ENCODE data around the gene CALU.

CALU gene

GRCh38 chr7:128807191-128807590 is 68.0 kb downstream of the CALU start:
- Histone ChIP-seq H3K9me3 (ENCODE audit: insufficient read depth, low read length, severe bottlenecking) (no peaks in the 10 kb centered on the region), H3K4me2 (ENCODE audit: insufficient read depth, low read length) (no peak overlapping the region), H3K9ac (ENCODE audit: low read depth, low read length) (no peak overlapping the region), H3K4me1 (ENCODE audit: insufficient read depth, low read length) (no peaks in the 10 kb centered on the region), H3K4me3 (ENCODE audit: low read depth in 1 of 2, low read length in 2 of 2) (no peak overlapping the region), H2AFZ (ENCODE audit: low read depth, low read length) (no peak overlapping the region), H3K79me2 (ENCODE audit: insufficient read depth, low read length) (no peaks in the 10 kb centered on the region), H3K27ac (ENCODE audit: low read length) (no peak overlapping the region), H3K27me3 (ENCODE audit: insufficient read depth, low read length, poor library complexity) (no peaks in the 10 kb centered on the region), H4K20me1 (ENCODE audit: insufficient read depth, low read length) (no peaks in the 10 kb centered on the region), H3K36me3 (ENCODE audit: insufficient read depth, low read length) (peaks cover 41% of the 10 kb centered on the region)
- no peak for DNase-seq
- no peak for ATAC-seq (ENCODE audit: insufficient read depth, low read depth)
- TF ChIP-seq EZH2 (IDR thresholded peaks at IDR 0.05; ENCODE audit: borderline replicate concordance, low read depth, low read length, severe bottlenecking) = no peak
- TF ChIP-seq, protein P1, sequence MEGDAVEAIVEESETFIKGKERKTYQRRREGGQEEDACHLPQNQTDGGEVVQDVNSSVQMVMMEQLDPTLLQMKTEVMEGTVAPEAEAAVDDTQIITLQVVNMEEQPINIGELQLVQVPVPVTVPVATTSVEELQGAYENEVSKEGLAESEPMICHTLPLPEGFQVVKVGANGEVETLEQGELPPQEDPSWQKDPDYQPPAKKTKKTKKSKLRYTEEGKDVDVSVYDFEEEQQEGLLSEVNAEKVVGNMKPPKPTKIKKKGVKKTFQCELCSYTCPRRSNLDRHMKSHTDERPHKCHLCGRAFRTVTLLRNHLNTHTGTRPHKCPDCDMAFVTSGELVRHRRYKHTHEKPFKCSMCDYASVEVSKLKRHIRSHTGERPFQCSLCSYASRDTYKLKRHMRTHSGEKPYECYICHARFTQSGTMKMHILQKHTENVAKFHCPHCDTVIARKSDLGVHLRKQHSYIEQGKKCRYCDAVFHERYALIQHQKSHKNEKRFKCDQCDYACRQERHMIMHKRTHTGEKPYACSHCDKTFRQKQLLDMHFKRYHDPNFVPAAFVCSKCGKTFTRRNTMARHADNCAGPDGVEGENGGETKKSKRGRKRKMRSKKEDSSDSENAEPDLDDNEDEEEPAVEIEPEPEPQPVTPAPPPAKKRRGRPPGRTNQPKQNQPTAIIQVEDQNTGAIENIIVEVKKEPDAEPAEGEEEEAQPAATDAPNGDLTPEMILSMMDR (IDR thresholded peaks at IDR 0.05; ENCODE audit: borderline replicate concordance, extremely low read depth, low read length, poor library complexity, severe bottlenecking) = no peak

DNA sequence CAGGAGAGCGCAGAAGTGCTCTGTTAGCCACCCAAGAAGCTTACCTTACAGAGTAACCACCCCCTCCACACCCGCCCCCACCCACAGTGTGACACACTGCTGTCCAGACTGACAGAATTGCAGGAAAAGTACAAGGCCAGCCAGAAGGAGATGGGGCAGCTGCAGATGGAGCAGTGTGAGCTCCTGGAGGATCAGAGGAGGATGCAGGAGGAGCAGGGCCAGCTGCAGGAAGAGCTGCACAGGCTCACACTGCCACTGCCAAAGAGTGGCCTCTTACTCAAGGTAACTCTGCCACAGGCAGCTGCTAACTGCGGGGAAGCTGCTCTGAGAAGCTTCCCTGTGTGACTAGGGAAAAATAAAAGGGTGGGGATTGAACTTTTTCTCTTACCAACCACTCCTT is 70.2 kb downstream of the CALU start:
- Histone ChIP-seq H3K79me2 (ENCODE audit: insufficient read depth, low read length) (no peaks in the 10 kb centered on the region), H4K20me1 (ENCODE audit: insufficient read depth, low read length) (no peaks in the 10 kb centered on the region; the same call in 1 of the 2 replicates), H3K4me3 (ENCODE audit: low read depth in 1 of 2, low read length in 2 of 2) (no peak overlapping the region), H3K4me1 (ENCODE audit: insufficient read depth, low read length) (no peaks in the 10 kb centered on the region), H2AFZ (ENCODE audit: low read depth, low read length) (no peak overlapping the region), H3K27me3 (ENCODE audit: insufficient read depth, low read length, poor library complexity) (no peaks in the 10 kb centered on the region), H3K9me3 (ENCODE audit: insufficient read depth, low read length, severe bottlenecking) (no peaks in the 10 kb centered on the region), H3K27ac (ENCODE audit: low read length) (no peak overlapping the region), H3K4me2 (ENCODE audit: insufficient read depth, low read length) (no peak overlapping the region), H3K9ac (ENCODE audit: low read depth, low read length) (no peak overlapping the region), H3K36me3 (ENCODE audit: insufficient read depth, low read length) (peaks cover 36% of the 10 kb centered on the region)
- ATAC-seq (ENCODE audit: insufficient read depth, low read depth) = no peak
- DNase-seq = no peak
- TF ChIP-seq, protein P1 (IDR thresholded peaks at IDR 0.05; ENCODE audit: borderline replicate concordance, extremely low read depth, low read length, poor library complexity, severe bottlenecking) = no peak
- no peak for TF ChIP-seq EZH2 (IDR thresholded peaks at IDR 0.05; ENCODE audit: borderline replicate concordance, low read depth, low read length, severe bottlenecking)

DNA sequence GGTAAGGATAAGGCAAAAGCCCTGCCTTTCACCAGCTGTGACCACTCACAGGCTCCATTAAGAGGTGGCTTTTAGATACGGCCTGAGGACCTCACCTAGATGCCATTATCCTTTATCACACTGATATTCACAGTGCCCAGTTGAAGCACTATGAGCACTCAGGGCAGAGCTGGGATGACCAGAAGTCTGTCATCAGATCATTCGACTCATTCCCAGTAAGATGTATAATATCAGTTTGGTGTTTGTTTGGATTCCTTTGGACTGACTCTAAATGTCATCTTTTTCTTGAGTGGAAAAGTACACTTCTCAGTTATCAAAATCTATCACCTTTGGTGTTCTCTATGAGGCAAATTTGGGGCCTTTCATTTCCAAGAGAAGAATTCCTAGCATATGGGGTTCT is 71.3 kb downstream of the CALU start:
- Histone ChIP-seq H3K4me1 (ENCODE audit: insufficient read depth, low read length) (no peaks in the 10 kb centered on the region), H2AFZ (ENCODE audit: low read depth, low read length) (no peak overlapping the region), H3K4me2 (ENCODE audit: insufficient read depth, low read length) (no peak overlapping the region), H3K27me3 (ENCODE audit: insufficient read depth, low read length, poor library complexity) (no peaks in the 10 kb centered on the region), H3K4me3 (ENCODE audit: low read depth in 1 of 2, low read length in 2 of 2) (no peak overlapping the region), H3K79me2 (ENCODE audit: insufficient read depth, low read length) (no peaks in the 10 kb centered on the region), H3K36me3 (ENCODE audit: insufficient read depth, low read length) (peaks cover 25% of the 10 kb centered on the region), H3K9me3 (ENCODE audit: insufficient read depth, low read length, severe bottlenecking) (no peaks in the 10 kb centered on the region), H3K9ac (ENCODE audit: low read depth, low read length) (no peak overlapping the region), H4K20me1 (ENCODE audit: insufficient read depth, low read length) (no peaks in the 10 kb centered on the region; the same call in 1 of the 2 replicates), H3K27ac (ENCODE audit: low read length) (no peak overlapping the region)
- DNase-seq = no peak
- no peak for ATAC-seq (ENCODE audit: insufficient read depth, low read depth)
- TF ChIP-seq EZH2 (IDR thresholded peaks at IDR 0.05; ENCODE audit: borderline replicate concordance, low read depth, low read length, severe bottlenecking) = no peak
- TF ChIP-seq, protein P1 (IDR thresholded peaks at IDR 0.05; ENCODE audit: borderline replicate concordance, extremely low read depth, low read length, poor library complexity, severe bottlenecking) = no peak

DNA sequence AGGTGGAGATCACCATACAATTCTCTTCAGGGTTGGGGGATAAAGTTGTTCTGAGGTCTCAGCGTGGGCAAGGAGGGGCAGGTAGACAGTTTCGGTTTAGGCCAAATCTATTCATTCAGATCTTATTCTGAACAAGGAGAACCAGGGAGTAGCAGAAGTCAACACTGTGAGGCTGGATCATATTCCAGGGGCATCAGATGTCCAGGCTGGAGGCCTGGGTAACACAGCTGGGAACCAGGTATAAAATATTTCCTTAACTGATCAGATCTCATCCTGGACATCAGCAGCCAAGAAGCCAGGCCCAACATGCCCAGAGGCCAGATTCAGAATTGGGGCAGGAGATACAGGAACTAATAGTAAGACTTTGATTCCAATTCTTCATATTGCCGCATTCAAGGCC is 71.8 kb downstream of the CALU start:
- Histone ChIP-seq H3K9ac (ENCODE audit: low read depth, low read length) (no peak overlapping the region), H3K9me3 (ENCODE audit: insufficient read depth, low read length, severe bottlenecking) (no peaks in the 10 kb centered on the region), H3K4me2 (ENCODE audit: insufficient read depth, low read length) (no peak overlapping the region), H3K36me3 (ENCODE audit: insufficient read depth, low read length) (peaks cover 20% of the 10 kb centered on the region), H3K27me3 (ENCODE audit: insufficient read depth, low read length, poor library complexity) (no peaks in the 10 kb centered on the region), H3K79me2 (ENCODE audit: insufficient read depth, low read length) (no peaks in the 10 kb centered on the region), H3K27ac (ENCODE audit: low read length) (no peak overlapping the region), H3K4me1 (ENCODE audit: insufficient read depth, low read length) (no peaks in the 10 kb centered on the region), H2AFZ (ENCODE audit: low read depth, low read length) (no peak overlapping the region), H4K20me1 (ENCODE audit: insufficient read depth, low read length) (no peaks in the 10 kb centered on the region; the same call in 1 of the 2 replicates), H3K4me3 (ENCODE audit: low read depth in 1 of 2, low read length in 2 of 2) (no peak overlapping the region)
- ATAC-seq (ENCODE audit: insufficient read depth, low read depth) (no peak), DNase-seq (no peak)
- TF ChIP-seq, protein P1 (IDR thresholded peaks at IDR 0.05; ENCODE audit: borderline replicate concordance, extremely low read depth, low read length, poor library complexity, severe bottlenecking) = no peak
- no peak for TF ChIP-seq EZH2 (IDR thresholded peaks at IDR 0.05; ENCODE audit: borderline replicate concordance, low read depth, low read length, severe bottlenecking)
